ENCODE results near the gene FAM184B. TPM values are rescaled to one million over a fixed set of nuclear protein-coding genes. Genes with fewer than 3 reads are reported as not detected.

The FAM184B gene
- total and polyA plus RNA-seq, 2 of the 4 experiments (the other 2 are of a cell fraction): 0.07 to 0.18 TPM

- DNase-seq: peak; percentile 6
- H4K5ac ChIP-seq (ENCODE audit: low read depth, low read length): no peak overlapping the region
- in situ Hi-C loops (cut with MboI; ENCODE audit: low sequenced_read_pairs): loop anchor here (25.0 kb wide), 2 partner anchors 215 to 415 kb away; partner anchors contain the start of genes DCAF16, LCORL and NCAPG
These were observed 183.9 kb downstream of the FAM184B start for GRCh38 chr4:17597517-17597916.

More at GRCh38 chr4:17597517-17597916, 183.9 kb downstream of the FAM184B start:
- Histone ChIP-seq H3K27me3 (ENCODE audit: control insufficient read depth, insufficient read depth, low read length) (no peaks in the 10 kb centered on the region), H3K4me1 (ENCODE audit: control insufficient read depth, insufficient read depth, low read length) (no peaks in the 10 kb centered on the region), H2AK9ac (replicated peaks; ENCODE audit: low read depth, low read length, poor library complexity) (no peak overlapping the region), H3K27ac (ENCODE audit: insufficient read depth, low read length) (no peak overlapping the region), H4K91ac (ENCODE audit: insufficient read depth, low read depth, low read length) (no peak overlapping the region), H3K4me2 (ENCODE audit: low read depth, low read length) (no peak overlapping the region), H2BK120ac (ENCODE audit: low read depth, low read length) (no peak overlapping the region), H2AFZ (replicated peaks; ENCODE audit: low read length, poor library complexity) (no peak overlapping the region), H2BK15ac (ENCODE audit: low read depth, low read length) (no peak overlapping the region), H3K4me3 (ENCODE audit: insufficient read depth, low read depth, low read length) (no peak overlapping the region), H3K4ac (ENCODE audit: low read depth, low read length) (no peak overlapping the region), H3K9ac (ENCODE audit: low read depth, low read length) (no peak overlapping the region), H3K14ac (replicated peaks; ENCODE audit: low read depth, low read length) (no peak overlapping the region), H3K36me3 (ENCODE audit: control insufficient read depth, insufficient read depth, low read length) (peaks cover 30% of the 10 kb centered on the region), H3K79me1 (ENCODE audit: low read depth in 1 of 2, low read length in 2 of 2) (no peaks in the 10 kb centered on the region), H4K20me1 (ENCODE audit: insufficient read depth, low read length) (no peaks in the 10 kb centered on the region), H3K23ac (ENCODE audit: low read depth, low read length) (no peak overlapping the region), H3K56ac (ENCODE audit: extremely low read depth, insufficient read depth, low read length) (no peak overlapping the region), H2AK5ac (ENCODE audit: low read depth, low read length) (no peak overlapping the region), H2BK20ac (ENCODE audit: low read depth, low read length) (no peak overlapping the region), H4K8ac (ENCODE audit: low read depth in 2 of 2, low read length in 2 of 2) (no peak overlapping the region), H3K9me3 (ENCODE audit: control insufficient read depth, insufficient read depth, low read length) (no peaks in the 10 kb centered on the region), H3K9me1 (ENCODE audit: insufficient read depth, low read length) (no peaks in the 10 kb centered on the region), H3K18ac (ENCODE audit: low read depth, low read length) (no peak overlapping the region), H2BK5ac (ENCODE audit: low read depth, low read length, poor library complexity, severe bottlenecking) (no peak overlapping the region)
- WGBS, 2 experiments (ENCODE audit: extremely low coverage in 2 of 2, insufficient read length in 1 of 2): no CpG with 5 or more reads among the region's 7 CpGs
- CTCF ChIA-PET: interaction anchor here (0.6 kb wide), 1 partner anchor 165 kb away, joined by 3 read pairs; no protein-coding TSS in a partner anchor
- no TSS peak for BruUV-seq (replicated peaks)
- POLR2A ChIA-PET (ENCODE audit: unreplicated experiment): no interaction called here
- ATAC-seq (ENCODE audit: low read depth): peak; percentile 49; the same call in 1 of the 2 replicates
- intact Hi-C loops (cut with micrococcal nuclease): no loop called here
- TF ChIP-seq CTCF (conservative IDR thresholded peaks at IDR 0.05; ENCODE audit: low read depth, low read length) (peak; percentile 23; the same call in 1 of the 2 replicates), NFE2L2 (IDR thresholded peaks at IDR 0.05; ENCODE audit: low read depth, low read length) (no peak), SMC3 (IDR thresholded peaks at IDR 0.05; ENCODE audit: low read depth, low read length) (no peak), CEBPB (IDR thresholded peaks at IDR 0.05; ENCODE audit: low read depth, low read length) (no peak), RAD21 (IDR thresholded peaks at IDR 0.05; ENCODE audit: low read length) (peak; percentile 33)
- dilution Hi-C loops (cut with HindIII; ENCODE audit: low sequenced_read_pairs, unreplicated experiment): no loop called here
